ENCODE measurements around the gene USP48.

Gene USP48

GRCh38 chr1:21664806-21665588 lies 118.0 kb downstream of the USP48 start:
- FAIRE-seq (no peak), DNase-seq (ENCODE audit: insufficient read length, low spot score) (no peak)
- TF ChIP-seq POLR2A (IDR thresholded peaks at IDR 0.05; ENCODE audit: low read depth, low read length): no peak

DNA sequence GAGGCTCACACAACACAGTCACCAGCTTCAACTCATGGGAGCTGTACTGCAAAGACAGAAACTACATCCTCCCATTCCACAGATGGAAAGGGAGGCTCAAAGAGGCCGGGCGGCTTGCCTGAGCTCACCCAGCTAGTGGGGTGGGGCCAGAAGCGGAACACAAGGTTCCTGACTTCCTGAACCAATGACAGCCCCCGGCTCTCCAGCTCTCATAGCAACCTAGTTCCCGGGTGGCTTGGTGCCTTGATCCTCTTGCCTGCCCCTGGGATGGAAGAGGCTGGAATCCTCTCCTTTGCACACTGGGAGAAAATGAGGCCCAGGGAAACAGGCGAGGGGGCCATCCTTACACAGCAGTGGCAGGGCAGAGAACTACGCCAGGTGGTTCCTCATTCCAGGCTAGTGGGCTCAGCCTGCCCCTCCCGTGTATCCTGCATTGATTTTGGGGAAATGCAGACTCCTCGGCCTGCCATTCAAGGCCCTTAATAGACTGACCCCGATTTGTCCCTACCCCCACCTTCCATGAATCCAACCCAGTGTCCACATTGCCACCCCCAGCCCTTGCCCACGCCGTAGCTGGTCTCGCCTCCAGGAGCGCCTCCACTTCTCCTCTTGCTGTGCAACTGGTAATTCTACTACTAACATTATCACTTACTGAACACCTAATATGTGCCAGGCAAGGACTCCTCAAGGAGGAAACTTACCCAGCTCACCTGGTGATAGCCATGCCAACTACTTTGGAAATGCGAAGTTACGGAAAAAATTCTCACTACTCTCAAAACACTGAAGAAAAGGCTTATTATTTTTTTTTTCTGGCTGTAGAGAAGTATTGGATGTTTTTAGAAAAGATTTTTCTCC lies 118.8 kb downstream of the USP48 start:
- no peak for TF ChIP-seq POLR2A (IDR thresholded peaks at IDR 0.05; ENCODE audit: low read depth, low read length)
- no peak for DNase-seq (ENCODE audit: insufficient read length, low spot score)
- no peak for FAIRE-seq

GRCh38 chr1:21663248-21663950 lies 119.5 kb downstream of the USP48 start:
- TF ChIP-seq POLR2A (IDR thresholded peaks at IDR 0.05; ENCODE audit: low read depth, low read length): no peak
- no peak for DNase-seq (ENCODE audit: insufficient read length, low spot score)
- no peak for FAIRE-seq

DNA sequence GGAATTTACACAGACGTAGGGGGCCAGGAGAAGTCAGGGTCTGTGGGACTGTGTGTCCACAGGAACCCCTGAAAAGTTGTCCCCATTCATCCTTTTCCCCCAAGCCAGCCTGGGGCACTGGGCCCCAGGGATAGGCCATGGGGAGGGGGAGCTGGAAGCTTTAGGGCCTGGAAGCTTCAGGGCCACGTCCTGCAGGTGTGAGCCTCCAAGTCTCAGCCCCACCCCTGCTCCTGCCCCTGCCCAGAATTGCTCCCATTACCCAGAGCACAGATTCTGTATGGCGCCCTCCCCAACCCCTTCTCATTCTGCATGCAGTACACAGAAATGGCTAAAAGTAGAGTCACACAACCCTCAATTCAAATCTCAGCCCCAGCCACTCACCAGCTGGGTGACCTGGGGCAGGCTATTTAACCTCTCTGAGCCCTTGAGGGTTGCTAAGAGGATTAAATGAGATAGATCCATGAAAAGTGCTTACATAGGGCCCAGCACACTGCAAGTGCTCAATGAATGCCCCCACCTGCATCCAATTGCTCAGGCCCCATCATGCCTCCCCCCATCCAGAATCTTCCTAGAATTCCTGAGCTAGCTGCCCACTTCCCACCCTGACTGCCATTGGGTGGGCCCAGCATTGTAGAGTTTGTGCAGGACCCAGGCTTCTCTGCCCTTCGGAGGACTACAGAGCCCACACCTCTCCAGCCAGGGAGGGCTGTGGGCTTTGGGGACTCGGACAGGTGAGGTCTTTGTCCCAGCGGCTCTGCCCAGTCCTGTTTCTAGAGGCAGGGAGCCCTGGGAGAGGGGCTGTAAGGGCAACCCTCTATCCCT lies 120.3 kb downstream of the USP48 start:
- FAIRE-seq (no peak), DNase-seq (ENCODE audit: insufficient read length, low spot score) (no peak)
- no peak for TF ChIP-seq POLR2A (IDR thresholded peaks at IDR 0.05; ENCODE audit: low read depth, low read length)

GRCh38 chr1:21661886-21662285 lies 121.1 kb downstream of the USP48 start:
- no peak for TF ChIP-seq POLR2A (IDR thresholded peaks at IDR 0.05; ENCODE audit: low read depth, low read length)

DNA sequence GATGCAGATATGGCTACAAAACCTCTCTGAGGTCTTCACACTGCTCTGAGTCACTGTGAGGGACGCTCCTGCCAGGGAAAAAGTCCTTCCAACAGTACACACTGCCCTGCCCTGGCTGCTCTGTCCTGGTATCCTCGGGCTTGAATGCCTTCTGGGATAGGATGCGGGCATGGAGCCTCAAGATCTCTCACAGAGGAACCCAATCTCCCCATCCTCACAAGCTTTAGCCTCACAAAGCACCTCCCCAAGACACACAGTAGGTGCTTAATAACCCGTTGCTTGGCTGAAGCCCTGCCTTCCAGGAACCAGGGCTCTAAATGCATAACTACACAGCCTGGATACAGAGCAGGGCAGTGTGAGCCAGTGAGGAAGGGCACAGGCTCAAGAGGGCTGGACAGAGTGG lies 123.0 kb downstream of the USP48 start:
- FAIRE-seq (no peak), DNase-seq (ENCODE audit: insufficient read length, low spot score) (no peak)
- no peak for TF ChIP-seq POLR2A (IDR thresholded peaks at IDR 0.05; ENCODE audit: low read depth, low read length)

More at GRCh38 chr1:21661886-21662285, 121.1 kb downstream of the USP48 start:
- FAIRE-seq: no peak
- no peak for DNase-seq (ENCODE audit: insufficient read length, low spot score)

DNA sequence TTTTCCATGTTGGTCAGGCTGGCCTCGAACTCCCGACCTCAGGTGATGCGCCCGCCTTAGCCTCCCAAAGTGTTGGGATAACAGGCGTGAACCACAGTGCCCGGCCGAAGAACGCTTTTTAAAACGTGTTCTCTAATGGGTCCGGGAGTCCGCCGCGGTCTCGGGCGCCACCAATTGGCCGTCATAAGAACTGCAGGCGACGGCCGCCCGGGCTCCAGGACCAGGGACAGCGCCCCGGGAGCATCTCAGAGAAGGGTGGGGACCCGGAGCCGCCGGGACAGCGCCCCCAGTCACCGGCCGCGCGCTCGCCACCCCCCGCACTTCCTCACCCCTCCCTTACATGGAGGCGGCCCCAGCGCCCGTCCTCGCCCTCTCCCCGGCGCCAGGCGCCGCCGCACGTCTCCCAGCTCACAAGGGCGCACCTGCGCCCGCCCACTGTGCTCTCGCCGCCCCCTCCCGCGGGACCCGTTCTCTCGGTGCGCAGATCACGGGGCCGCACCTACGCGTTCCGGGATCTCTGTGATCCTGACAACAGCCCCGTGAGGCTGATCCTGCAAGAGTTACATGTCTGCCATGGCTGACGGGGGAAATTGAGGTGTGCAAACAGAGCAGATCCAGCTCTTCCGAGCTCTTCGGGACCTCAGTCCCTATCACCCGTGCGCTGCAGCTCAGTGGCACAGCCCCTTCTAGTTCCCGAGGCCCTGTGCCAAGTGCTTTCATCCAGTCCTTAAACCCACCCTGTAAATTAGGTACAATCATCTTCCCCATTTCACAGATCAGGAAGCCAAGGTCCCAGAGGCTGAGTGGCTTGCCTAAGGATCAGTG lies 123.6 kb downstream of the USP48 start:
- FAIRE-seq (no peak), DNase-seq (ENCODE audit: insufficient read length, low spot score) (peak; percentile 74)
- no peak for TF ChIP-seq POLR2A (IDR thresholded peaks at IDR 0.05; ENCODE audit: low read depth, low read length)

DNA sequence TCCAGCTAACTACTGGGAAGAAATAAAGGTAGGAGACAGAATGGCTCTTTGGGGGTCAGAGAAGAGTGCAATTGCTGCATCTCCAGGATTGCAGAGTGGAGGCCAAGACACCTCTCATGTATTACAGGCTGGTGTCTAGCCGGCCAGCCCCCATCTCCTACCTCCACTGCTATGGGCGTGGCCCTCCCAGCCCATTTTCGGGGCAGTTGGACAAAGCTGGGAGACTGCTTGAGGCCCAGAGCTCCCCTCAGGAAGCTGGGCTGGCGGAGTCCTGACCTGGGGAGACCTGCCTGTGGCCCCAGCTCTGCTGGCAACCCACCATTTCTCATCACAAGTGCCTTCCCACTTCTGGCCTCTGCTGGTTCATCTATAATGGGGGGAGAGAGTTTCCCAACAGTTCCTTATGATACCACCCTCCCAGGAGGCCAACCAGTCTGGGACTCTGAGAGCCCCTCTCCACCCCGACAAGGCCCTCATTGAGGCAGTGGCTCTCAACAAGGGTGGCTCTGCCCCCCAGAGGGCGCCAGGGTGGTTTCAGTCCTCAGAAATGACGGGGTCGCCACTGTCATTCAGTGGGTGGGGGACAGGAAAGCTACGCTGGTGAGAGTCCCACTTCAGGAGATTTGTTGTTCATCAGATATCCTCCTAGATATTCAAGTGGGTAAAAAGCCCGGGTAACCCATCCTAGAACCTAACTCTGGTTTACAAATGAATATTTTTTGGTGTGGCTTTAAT lies 125.3 kb downstream of the USP48 start:
- FAIRE-seq (no peak), DNase-seq (ENCODE audit: insufficient read length, low spot score) (no peak)
- no peak for TF ChIP-seq POLR2A (IDR thresholded peaks at IDR 0.05; ENCODE audit: low read depth, low read length)

- FAIRE-seq: no peak
- TF ChIP-seq POLR2A (IDR thresholded peaks at IDR 0.05; ENCODE audit: low read depth, low read length): no peak
- peak; percentile 82 for DNase-seq (ENCODE audit: insufficient read length, low spot score)
Measured at GRCh38 chr1:21655748-21656147, 127.2 kb downstream of the USP48 start.

- TF ChIP-seq POLR2A (IDR thresholded peaks at IDR 0.05; ENCODE audit: low read depth, low read length): no peak
- DNase-seq (ENCODE audit: insufficient read length, low spot score) (no peak), FAIRE-seq (no peak)
Measured at GRCh38 chr1:21655259-21655658, 127.7 kb downstream of the USP48 start.

- DNase-seq (ENCODE audit: insufficient read length, low spot score) (no peak), FAIRE-seq (no peak)
- no peak for TF ChIP-seq POLR2A (IDR thresholded peaks at IDR 0.05; ENCODE audit: low read depth, low read length)
Measured at GRCh38 chr1:21654209-21654608, 128.7 kb downstream of the USP48 start.

DNA sequence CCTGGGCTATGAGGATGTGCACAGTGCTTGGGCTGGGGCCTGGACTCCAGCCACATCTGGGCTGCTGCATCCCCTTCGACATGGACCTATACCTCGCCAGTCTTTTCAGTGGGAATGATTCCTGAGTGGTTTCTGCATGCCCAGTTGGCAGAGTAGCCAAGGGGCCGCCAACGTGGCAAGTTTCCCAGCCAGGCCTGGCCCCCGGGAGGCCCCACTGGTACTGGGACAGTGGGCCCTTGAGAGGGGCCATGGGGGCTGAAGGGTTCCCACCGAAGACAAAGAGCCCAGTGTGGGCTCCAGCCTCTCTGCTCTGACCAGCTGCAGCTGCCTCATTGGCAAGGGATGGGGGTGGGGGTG lies 129.2 kb downstream of the USP48 start:
- no peak for TF ChIP-seq POLR2A (IDR thresholded peaks at IDR 0.05; ENCODE audit: low read depth, low read length)
- DNase-seq (ENCODE audit: insufficient read length, low spot score) (no peak), FAIRE-seq (no peak)

Measured in H54 (cell line).